ENCODE data around the gene DNAAF2. TPM values are rescaled to one million over a fixed set of nuclear protein-coding genes. Genes with fewer than 3 reads are reported as not detected.

The DNAAF2 gene
- total and polyA plus RNA-seq, 2 of the 13 experiments (the other 11 are each of a cell fraction or from before 2014, with no cell fraction given), result 6.1 to 13.6 TPM

DNA sequence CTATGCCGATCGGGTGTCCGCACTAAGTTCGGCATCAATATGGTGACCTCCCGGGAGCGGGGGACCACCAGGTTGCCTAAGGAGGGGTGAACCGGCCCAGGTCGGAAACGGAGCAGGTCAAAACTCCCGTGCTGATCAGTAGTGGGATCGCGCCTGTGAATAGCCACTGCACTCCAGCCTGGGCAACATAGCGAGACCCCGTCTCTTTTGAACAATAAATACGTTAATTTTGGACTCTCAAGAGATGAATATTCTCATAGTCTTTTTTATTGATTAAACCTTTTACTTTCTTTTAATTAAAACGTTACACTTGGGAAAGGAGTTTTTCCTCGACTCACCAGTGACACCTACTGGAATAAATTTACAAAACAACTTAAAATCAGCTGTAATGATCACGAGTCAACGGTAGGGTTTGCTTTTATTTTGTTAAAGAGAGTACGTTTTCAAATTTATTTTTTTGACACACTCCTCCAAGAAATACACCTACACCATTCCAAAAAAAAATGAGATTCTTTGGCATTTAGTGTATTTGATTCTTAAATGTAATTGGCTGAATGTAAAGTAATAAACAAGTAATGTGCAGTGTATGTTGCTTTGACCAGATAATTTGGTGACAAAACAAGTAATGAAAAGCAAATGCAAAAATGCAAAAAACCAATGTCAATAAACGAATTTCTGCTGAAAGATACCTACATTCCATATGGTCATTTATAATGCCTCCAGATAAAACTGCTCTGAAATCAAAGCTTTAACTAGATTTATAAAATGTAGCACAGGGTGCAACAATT, 48.2 kb downstream of the DNAAF2 start (continued):
- TF ChIP-seq, protein P1, sequence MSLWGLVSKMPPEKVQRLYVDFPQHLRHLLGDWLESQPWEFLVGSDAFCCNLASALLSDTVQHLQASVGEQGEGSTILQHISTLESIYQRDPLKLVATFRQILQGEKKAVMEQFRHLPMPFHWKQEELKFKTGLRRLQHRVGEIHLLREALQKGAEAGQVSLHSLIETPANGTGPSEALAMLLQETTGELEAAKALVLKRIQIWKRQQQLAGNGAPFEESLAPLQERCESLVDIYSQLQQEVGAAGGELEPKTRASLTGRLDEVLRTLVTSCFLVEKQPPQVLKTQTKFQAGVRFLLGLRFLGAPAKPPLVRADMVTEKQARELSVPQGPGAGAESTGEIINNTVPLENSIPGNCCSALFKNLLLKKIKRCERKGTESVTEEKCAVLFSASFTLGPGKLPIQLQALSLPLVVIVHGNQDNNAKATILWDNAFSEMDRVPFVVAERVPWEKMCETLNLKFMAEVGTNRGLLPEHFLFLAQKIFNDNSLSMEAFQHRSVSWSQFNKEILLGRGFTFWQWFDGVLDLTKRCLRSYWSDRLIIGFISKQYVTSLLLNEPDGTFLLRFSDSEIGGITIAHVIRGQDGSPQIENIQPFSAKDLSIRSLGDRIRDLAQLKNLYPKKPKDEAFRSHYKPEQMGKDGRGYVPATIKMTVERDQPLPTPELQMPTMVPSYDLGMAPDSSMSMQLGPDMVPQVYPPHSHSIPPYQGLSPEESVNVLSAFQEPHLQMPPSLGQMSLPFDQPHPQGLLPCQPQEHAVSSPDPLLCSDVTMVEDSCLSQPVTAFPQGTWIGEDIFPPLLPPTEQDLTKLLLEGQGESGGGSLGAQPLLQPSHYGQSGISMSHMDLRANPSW (CRISPR knock-in tag; IDR thresholded peaks at IDR 0.05; ENCODE audit: borderline replicate concordance), result peak; percentile 45; the same call in 1 of the 2 replicates
- TF ChIP-seq ZNF460 (CRISPR knock-in tag; IDR thresholded peaks at IDR 0.05; ENCODE audit: borderline replicate concordance) (peak; percentile 96), CREM (IDR thresholded peaks at IDR 0.05) (peak; percentile 68; the same call in 1 of the 2 replicates), CREM (CRISPR knock-in tag; IDR thresholded peaks at IDR 0.05) (no peak), JUN (CRISPR knock-in tag; IDR thresholded peaks at IDR 0.05) (0 out of 2 replicates have a peak, but pooled peaks have one; percentile 2), ZNF556 (CRISPR knock-in tag; IDR thresholded peaks at IDR 0.05; ENCODE audit: borderline replicate concordance) (no peak; the same call in 1 of the 2 replicates), ATF1 (CRISPR knock-in tag; IDR thresholded peaks at IDR 0.05) (peak; percentile 84), ETV5 (CRISPR knock-in tag; IDR thresholded peaks at IDR 0.05; ENCODE audit: borderline replicate concordance) (no peak), SUZ12 (IDR thresholded peaks at IDR 0.05; ENCODE audit: low read depth, low read length) (no peak), ATF7 (IDR thresholded peaks at IDR 0.05) (no peak), ATF7 (CRISPR knock-in tag; IDR thresholded peaks at IDR 0.05) (no peak)
- TF ChIP-seq, protein P2, sequence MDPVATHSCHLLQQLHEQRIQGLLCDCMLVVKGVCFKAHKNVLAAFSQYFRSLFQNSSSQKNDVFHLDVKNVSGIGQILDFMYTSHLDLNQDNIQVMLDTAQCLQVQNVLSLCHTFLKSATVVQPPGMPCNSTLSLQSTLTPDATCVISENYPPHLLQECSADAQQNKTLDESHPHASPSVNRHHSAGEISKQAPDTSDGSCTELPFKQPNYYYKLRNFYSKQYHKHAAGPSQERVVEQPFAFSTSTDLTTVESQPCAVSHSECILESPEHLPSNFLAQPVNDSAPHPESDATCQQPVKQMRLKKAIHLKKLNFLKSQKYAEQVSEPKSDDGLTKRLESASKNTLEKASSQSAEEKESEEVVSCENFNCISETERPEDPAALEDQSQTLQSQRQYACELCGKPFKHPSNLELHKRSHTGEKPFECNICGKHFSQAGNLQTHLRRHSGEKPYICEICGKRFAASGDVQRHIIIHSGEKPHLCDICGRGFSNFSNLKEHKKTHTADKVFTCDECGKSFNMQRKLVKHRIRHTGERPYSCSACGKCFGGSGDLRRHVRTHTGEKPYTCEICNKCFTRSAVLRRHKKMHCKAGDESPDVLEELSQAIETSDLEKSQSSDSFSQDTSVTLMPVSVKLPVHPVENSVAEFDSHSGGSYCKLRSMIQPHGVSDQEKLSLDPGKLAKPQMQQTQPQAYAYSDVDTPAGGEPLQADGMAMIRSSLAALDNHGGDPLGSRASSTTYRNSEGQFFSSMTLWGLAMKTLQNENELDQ (CRISPR knock-in tag; IDR thresholded peaks at IDR 0.05; ENCODE audit: borderline replicate concordance), result no peak
